Trophoblast cell (in vitro differentiated cells and primary cell): Measurements from ENCODE around the gene DPH1.

ENCODE experiments used
- DNase-seq, 2 donors: peaks; one replicate each; pipeline ENCODE4 v3.0.0-alpha.2; 2016
- H2AFZ ChIP-seq: 2 replicates; pipeline ENCODE4 v1.6.1; 2013; ENCODE audit warnings: low read length, moderate library complexity, mild to moderate bottlenecking; ENCODE audit not compliant: insufficient read depth, poor library complexity
- H2AK5ac ChIP-seq: 2 replicates; pipeline ENCODE4 v1.6.1; 2013; ENCODE audit warnings: mild to moderate bottlenecking, low read length
- H2BK120ac ChIP-seq: 2 replicates; pipeline ENCODE4 v1.6.1; 2013; ENCODE audit warnings: low read length, mild to moderate bottlenecking, moderate library complexity; ENCODE audit not compliant: insufficient read depth, poor library complexity
- H2BK12ac ChIP-seq: 2 replicates; pipeline ENCODE4 v1.6.1; 2013; ENCODE audit warnings: mild to moderate bottlenecking, low read length, moderate library complexity
- H2BK5ac ChIP-seq: 2 replicates; pipeline ENCODE4 v1.6.1; 2013; ENCODE audit warnings: low read length, low read depth, moderate library complexity, mild to moderate bottlenecking; ENCODE audit not compliant: poor library complexity
- H3K14ac ChIP-seq: 2 replicates; pipeline ENCODE4 v1.6.1; 2013; ENCODE audit warnings: mild to moderate bottlenecking, low read length
- H3K18ac ChIP-seq: 2 replicates; pipeline ENCODE4 v1.6.1; 2013; ENCODE audit warnings: mild to moderate bottlenecking, low read length
- H3K23ac ChIP-seq: 2 replicates; pipeline ENCODE4 v1.6.1; 2013; ENCODE audit warnings: low read length
- H3K27ac ChIP-seq: 2 replicates; pipeline ENCODE4 v1.5.1; 2013; ENCODE audit warnings: low read depth, mild to moderate bottlenecking, inconsistent platforms, low read length, moderate library complexity
- H3K27me3 ChIP-seq: 2 replicates; pipeline ENCODE4 v1.6.1; 2013; ENCODE audit warnings: inconsistent platforms, mild to moderate bottlenecking, low read length, moderate library complexity; ENCODE audit not compliant: insufficient read depth
- H3K36me3 ChIP-seq, 2 experiments: 1 replicate in 1 of 2; 2 replicates in 1 of 2; pipeline ENCODE4 v1.6.1; 2013; ENCODE audit warnings: low read length in 2 of 2, mild to moderate bottlenecking in 2 of 2, moderate library complexity in 1 of 2; ENCODE audit not compliant: insufficient read depth in 2 of 2, control insufficient read depth in 1 of 2
- H3K4ac ChIP-seq: 2 replicates; pipeline ENCODE4 v1.6.1; 2013; ENCODE audit warnings: low read depth, mild to moderate bottlenecking, low read length, moderate library complexity
- H3K4me1 ChIP-seq, 2 experiments: 1 replicate in 1 of 2; 2 replicates in 1 of 2; pipeline ENCODE4 v1.6.1; 2013; ENCODE audit warnings: low read length in 2 of 2, mild to moderate bottlenecking in 2 of 2, moderate library complexity in 1 of 2; ENCODE audit not compliant: insufficient read depth in 2 of 2, control insufficient read depth in 1 of 2
- H3K4me2 ChIP-seq: 2 replicates; pipeline ENCODE4 v1.6.1; 2013; ENCODE audit warnings: inconsistent platforms, mild to moderate bottlenecking, low read length, moderate library complexity
- H3K4me3 ChIP-seq: 2 replicates; pipeline ENCODE4 v1.5.1; 2013; ENCODE audit warnings: mild to moderate bottlenecking, low read depth, low read length, inconsistent platforms
- H3K79me1 ChIP-seq: one replicate; pipeline ENCODE4 v1.6.1; 2013; ENCODE audit warnings: low read length
- H3K79me2 ChIP-seq: 2 replicates; pipeline ENCODE4 v1.6.1; 2013; ENCODE audit warnings: low read length, mild to moderate bottlenecking; ENCODE audit not compliant: control insufficient read depth, insufficient read depth, poor library complexity
- H3K9ac ChIP-seq: 2 replicates; pipeline ENCODE4 v1.6.1; 2013; ENCODE audit warnings: mild to moderate bottlenecking, low read length
- H3K9me3 ChIP-seq: 2 replicates; pipeline ENCODE4 v1.6.1; 2013; ENCODE audit warnings: low read depth, mild to moderate bottlenecking, control low read depth, inconsistent platforms, low read length; ENCODE audit not compliant: insufficient read depth
- H4K12ac ChIP-seq: 2 replicates; pipeline ENCODE4 v1.6.1; 2013; ENCODE audit warnings: low read depth, mild to moderate bottlenecking, low read length, moderate library complexity
- H4K8ac ChIP-seq: 2 replicates; pipeline ENCODE4 v1.6.1; 2013; ENCODE audit warnings: low read depth, mild to moderate bottlenecking, low read length, moderate library complexity
- H4K91ac ChIP-seq: one replicate; pipeline ENCODE4 v1.6.1; 2013; ENCODE audit warnings: low read depth, mild to moderate bottlenecking, low read length, moderate library complexity
- WGBS: extraction: QIAGEN DNeasy Blood & Tissue Kit; methylation state at CpG from one replicate; pipeline ENCODE4 v1.1.7; 2013; ENCODE audit warnings: missing lambda C conversion rate; ENCODE audit not compliant: insufficient read length, insufficient coverage; ENCODE audit errors: extremely low coverage; 5-methylcytosine and 5-hydroxymethylcytosine counted together

DPH1 gene

DNA sequence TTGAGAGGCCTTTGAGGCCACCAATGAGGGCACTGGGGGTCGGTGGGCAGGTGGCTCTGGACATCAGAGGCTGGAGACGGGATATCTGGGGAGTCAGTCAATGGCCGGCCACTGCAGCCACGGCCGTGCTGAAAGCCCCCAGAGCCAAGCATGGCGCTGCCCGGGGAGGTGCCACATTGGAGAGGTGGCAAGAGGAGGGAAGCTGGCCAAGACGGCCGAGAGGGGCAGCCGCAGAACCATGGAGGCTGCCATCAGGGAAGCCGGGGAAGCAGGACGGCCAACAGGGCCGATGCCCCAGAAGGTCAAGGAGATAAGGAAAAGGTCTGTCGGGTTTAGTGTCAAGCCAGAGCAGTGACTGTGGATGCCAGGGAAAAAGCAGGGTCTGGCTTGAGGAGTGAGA is 14.6 kb upstream of the DPH1 start:
- Histone ChIP-seq H3K79me1 (no peaks in the 10 kb centered on the region), H4K91ac (no peak overlapping the region), H2BK120ac (no peak overlapping the region), H3K4ac (no peak overlapping the region), H4K12ac (no peak overlapping the region), H3K14ac (no peak overlapping the region), H3K27me3 (peaks cover 6% of the 10 kb centered on the region), H3K23ac (no peak overlapping the region), H3K4me1 (peaks cover 5 to 9% of the 10 kb centered on the region in 2 experiments), H2AFZ (no peak overlapping the region), H4K8ac (no peak overlapping the region), H3K4me2 (no peak overlapping the region), H2AK5ac (no peak overlapping the region), H2BK12ac (no peak overlapping the region), H2BK5ac (no peak overlapping the region), H3K36me3 (no peaks in the 10 kb centered on the region), H3K27ac (no peak overlapping the region), H3K79me2 (no peaks in the 10 kb centered on the region), H3K9ac (no peak overlapping the region), H3K4me3 (no peak overlapping the region), H3K18ac (no peak overlapping the region), H3K9me3 (peaks cover 5% of the 10 kb centered on the region)
- WGBS: no CpG with 5 or more reads among the region's 14 CpGs
- no peak for DNase-seq

DNA sequence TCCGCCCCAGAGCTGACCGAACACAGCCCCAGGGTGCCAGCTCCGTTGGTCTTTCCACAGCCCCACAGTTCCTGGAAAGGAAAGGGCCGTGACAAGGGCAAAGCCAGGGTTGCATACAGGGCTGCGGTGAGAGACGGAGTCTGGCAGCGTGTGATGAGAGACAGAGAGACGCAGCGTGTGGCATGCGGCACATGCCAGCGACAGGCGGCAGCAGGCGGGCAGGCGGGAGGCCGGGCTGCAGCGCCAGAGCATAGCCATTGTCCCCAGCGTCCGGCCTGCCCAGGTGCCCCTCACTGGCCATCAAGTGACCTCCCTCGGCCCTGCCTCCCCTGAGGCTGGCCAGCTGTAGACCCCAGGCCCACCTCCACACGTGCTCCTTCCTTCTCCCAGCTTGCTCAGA is 13.5 kb upstream of the DPH1 start:
- H3K23ac ChIP-seq: no peak overlapping the region
- H4K91ac ChIP-seq: no peak overlapping the region
- no peak overlapping the region for H3K4ac ChIP-seq
- no peak overlapping the region for H3K4me2 ChIP-seq
- H4K12ac ChIP-seq: no peak overlapping the region
- no peak overlapping the region for H2BK5ac ChIP-seq
- H3K36me3 ChIP-seq: no peaks in the 10 kb centered on the region
- no peak overlapping the region for H3K27ac ChIP-seq
- no peak overlapping the region for H2AK5ac ChIP-seq
- no peak overlapping the region for H2BK12ac ChIP-seq
- no peak overlapping the region for H2AFZ ChIP-seq
- WGBS: no CpG with 5 or more reads among the region's 20 CpGs
- peaks cover 6% of the 10 kb centered on the region for H3K27me3 ChIP-seq
- no peak overlapping the region for H3K14ac ChIP-seq
- peaks cover 5% of the 10 kb centered on the region for H3K9me3 ChIP-seq
- no peak overlapping the region for H3K18ac ChIP-seq
- no peaks in the 10 kb centered on the region for H3K79me1 ChIP-seq
- H2BK120ac ChIP-seq: no peak overlapping the region
- no peaks in the 10 kb centered on the region for H3K79me2 ChIP-seq
- no peak overlapping the region for H4K8ac ChIP-seq
- H3K4me1 ChIP-seq: peaks cover 3 to 6% of the 10 kb centered on the region in 2 experiments
- H3K9ac ChIP-seq: no peak overlapping the region
- no peak overlapping the region for H3K4me3 ChIP-seq
- DNase-seq: no peak

DNA sequence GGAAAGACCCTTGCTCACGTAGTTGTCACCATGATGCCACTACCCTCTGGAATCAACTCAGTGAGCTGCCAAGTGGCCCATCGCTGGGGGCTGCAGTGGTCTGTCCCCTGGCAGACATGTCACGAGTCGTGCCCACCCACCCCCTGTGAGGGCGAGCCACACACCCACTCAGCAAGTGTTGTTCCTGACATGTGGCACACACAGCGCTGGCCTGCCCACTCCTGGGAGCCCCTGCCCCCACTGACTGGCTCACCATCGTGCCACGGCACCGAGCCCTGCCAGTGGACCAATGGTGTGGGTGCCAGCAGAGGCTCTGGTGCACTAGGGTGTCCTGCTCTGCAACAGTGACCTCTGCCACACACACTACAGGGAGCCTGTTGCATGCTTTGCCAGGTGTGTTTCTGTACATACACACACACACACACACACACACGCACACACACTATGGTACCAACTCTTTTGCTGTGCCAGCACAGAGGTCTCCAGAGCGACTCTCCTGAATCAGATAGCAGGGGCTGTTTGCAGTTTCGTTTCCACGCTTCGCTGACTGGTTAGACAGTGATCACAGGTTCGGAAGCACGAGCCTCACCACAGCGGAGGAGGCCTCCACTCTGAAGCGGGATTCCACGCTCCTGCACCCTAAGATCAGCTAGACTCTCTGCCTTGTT is 12.5 kb upstream of the DPH1 start:
- no peak overlapping the region for H4K91ac ChIP-seq
- WGBS: no CpG with 5 or more reads among the region's 19 CpGs
- DNase-seq: no peak
- peaks cover 9% of the 10 kb centered on the region for H3K27me3 ChIP-seq
- no peak overlapping the region for H2AFZ ChIP-seq
- peaks cover 0 to 2% of the 10 kb centered on the region in 2 experiments for H3K4me1 ChIP-seq
- no peak overlapping the region for H3K18ac ChIP-seq
- H3K27ac ChIP-seq: no peak overlapping the region
- H3K4me3 ChIP-seq: no peak overlapping the region
- no peak overlapping the region for H2BK120ac ChIP-seq
- H3K4ac ChIP-seq: no peak overlapping the region
- H3K79me2 ChIP-seq: no peaks in the 10 kb centered on the region
- no peak overlapping the region for H2BK5ac ChIP-seq
- no peak overlapping the region for H2BK12ac ChIP-seq
- H3K9me3 ChIP-seq: peaks cover 5% of the 10 kb centered on the region
- H3K9ac ChIP-seq: no peak overlapping the region
- no peaks in the 10 kb centered on the region for H3K79me1 ChIP-seq
- no peak overlapping the region for H4K12ac ChIP-seq
- no peak overlapping the region for H3K4me2 ChIP-seq
- H2AK5ac ChIP-seq: no peak overlapping the region
- H3K14ac ChIP-seq: no peak overlapping the region
- H3K23ac ChIP-seq: no peak overlapping the region
- H4K8ac ChIP-seq: no peak overlapping the region
- H3K36me3 ChIP-seq: no peaks in the 10 kb centered on the region

DNA sequence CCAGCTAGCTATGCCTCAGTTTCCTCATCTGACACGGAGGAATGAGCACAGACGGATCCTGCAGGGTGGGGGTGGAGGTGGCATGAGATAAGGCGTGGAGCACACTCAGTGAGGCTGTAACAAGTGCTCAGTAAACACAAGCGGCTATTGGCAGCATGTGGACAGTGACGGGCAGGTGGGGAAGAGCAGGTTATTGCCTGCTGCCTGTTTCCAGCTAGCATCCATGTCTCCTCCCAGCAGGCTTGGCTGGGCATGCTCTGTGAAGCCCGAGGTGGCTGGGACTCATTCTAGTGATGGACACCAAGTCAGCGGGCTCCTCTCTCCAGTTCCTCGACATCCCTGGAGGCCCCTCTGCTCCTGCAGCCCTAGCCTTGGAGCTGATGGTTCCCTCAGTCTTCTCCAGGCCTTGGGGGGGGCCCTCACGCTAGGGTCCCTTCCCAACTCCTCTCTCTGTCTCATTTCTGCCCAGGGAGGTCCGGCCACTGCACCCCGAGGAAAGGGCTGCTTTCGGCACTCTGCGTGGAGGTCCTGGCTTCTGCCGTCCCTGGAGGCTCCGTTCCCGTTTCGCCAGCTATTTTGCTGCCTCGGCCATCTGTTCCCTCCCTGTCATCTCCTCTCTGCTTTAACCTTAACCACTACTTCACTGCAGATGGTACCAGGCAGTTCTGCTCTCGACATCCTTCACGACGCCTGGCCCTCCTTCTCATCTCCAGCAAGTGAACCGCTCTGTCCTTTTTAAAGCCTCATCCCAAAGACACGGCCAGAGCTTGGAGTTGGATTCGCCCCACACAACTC is 11.0 kb upstream of the DPH1 start:
- H3K4me2 ChIP-seq: no peak overlapping the region
- H3K4ac ChIP-seq: no peak overlapping the region
- H2BK120ac ChIP-seq: no peak overlapping the region
- no peaks in the 10 kb centered on the region for H3K79me2 ChIP-seq
- peak overlapping the region; percentile 25 for H3K4me3 ChIP-seq
- peaks cover 0 to under 1% of the 10 kb centered on the region in 2 experiments for H3K4me1 ChIP-seq
- H3K14ac ChIP-seq: no peak overlapping the region
- peaks cover 7% of the 10 kb centered on the region for H3K9me3 ChIP-seq
- H4K91ac ChIP-seq: no peak overlapping the region
- no peak overlapping the region for H2BK12ac ChIP-seq
- H3K27me3 ChIP-seq: peaks cover 23% of the 10 kb centered on the region
- no peak overlapping the region for H3K9ac ChIP-seq
- H2AFZ ChIP-seq: no peak overlapping the region
- H4K8ac ChIP-seq: no peak overlapping the region
- no peak overlapping the region for H2BK5ac ChIP-seq
- H3K23ac ChIP-seq: no peak overlapping the region
- H3K18ac ChIP-seq: no peak overlapping the region
- H3K36me3 ChIP-seq: no peaks in the 10 kb centered on the region
- no peaks in the 10 kb centered on the region for H3K79me1 ChIP-seq
- no peak overlapping the region for H3K27ac ChIP-seq
- no peak overlapping the region for H4K12ac ChIP-seq
- DNase-seq: no peak
- H2AK5ac ChIP-seq: no peak overlapping the region
- WGBS: no CpG with 5 or more reads among the region's 24 CpGs
